GM12878 (cell line): ENCODE data around the gene BCAT1. TPM values are rescaled to one million over a fixed set of nuclear protein-coding genes. Genes with fewer than 3 reads are reported as not detected.

Experiments
- ATAC-seq: fragments of 200-7000 bp; cut with Tn5 transposase; 3 replicates; pipeline ENCODE4 v1.9.1; 2020; ENCODE audit warnings: mild to moderate bottlenecking, moderate library complexity
- BruUV-seq: library from RNA; stranded (reverse); fragments of 400-500 nt; replicated peaks from 2 replicates; lab custom pipeline; 2021; lab: Mats Ljungman, UMichigan
- CTCF ChIA-PET: fragments of 300-600 bp; sonication (Branson Sonifier 250); formaldehyde crosslinking; extraction: SDS; loops from one replicate; lab custom pipeline; 2021; ENCODE audit warnings: inconsistent platforms; lab: Yijun Ruan, JAX
- POLR2A ChIA-PET: fragments of 350-600 bp; formaldehyde crosslinking; extraction: SDS; loops from one replicate; lab custom pipeline; 2021; ENCODE audit warnings: inconsistent platforms; lab: Charles Lee
- RAD21 ChIA-PET: fragments of 300-600 bp; sonication (Branson Sonifier 250); formaldehyde crosslinking; loops from one replicate; lab custom pipeline; 2023; ENCODE audit warnings: antibody characterized with exemption; ENCODE audit not compliant: unreplicated experiment; lab: Charles Lee
- SMC1A ChIA-PET: fragments of 300-600 bp; sonication (Branson Sonifier 250); formaldehyde crosslinking; loops from one replicate; lab custom pipeline; 2023; ENCODE audit not compliant: unreplicated experiment, uncharacterized antibody; lab: Charles Lee
- DNase-seq: peaks from one replicate; pipeline ENCODE4 v3.0.0-alpha.2; 2011; ENCODE audit warnings: low read depth, low spot score
- FAIRE-seq: peaks from 3 replicates; lab custom pipeline; 2011; peaks lifted over from hg19 to GRCh38; lab: Jason Lieb, UNC
- H2AFZ ChIP-seq: 2 replicates; pipeline ENCODE4 v1.6.0; 2011; ENCODE audit warnings: low read depth, low read length, control low read depth; ENCODE audit not compliant: control insufficient read depth
- H3K27ac ChIP-seq: 2 replicates; pipeline ENCODE4 v1.5.1; 2011; ENCODE audit warnings: control low read depth; ENCODE audit not compliant: control insufficient read depth, insufficient read depth
- H3K27me3 ChIP-seq, 2 experiments: replicated peaks in 1 of 2; 2 replicates each; pipeline versions ENCODE4 v1.6.0 to v1.6.1; 2011; ENCODE audit warnings: low read length in 1 of 2; ENCODE audit not compliant: control insufficient read depth in 2 of 2, insufficient read depth in 2 of 2
- H3K36me3 ChIP-seq, 2 experiments: 2 replicates each; pipeline ENCODE4 v1.5.1; 2011; ENCODE audit warnings: low read length in 1 of 2; ENCODE audit not compliant: control insufficient read depth in 2 of 2, insufficient read depth in 2 of 2
- H3K4me1 ChIP-seq: 2 replicates; pipeline ENCODE4 v1.6.1; 2011; ENCODE audit warnings: mild to moderate bottlenecking, low read length, moderate library complexity, mixed read lengths; ENCODE audit not compliant: control insufficient read depth, insufficient read depth
- H3K4me2 ChIP-seq: 2 replicates; pipeline ENCODE4 v1.6.0; 2011; ENCODE audit warnings: control low read depth; ENCODE audit not compliant: control insufficient read depth, insufficient read depth
- H3K4me3 ChIP-seq: fragments of 200-600 bp; sonication (generic); 2 replicates; pipeline ENCODE4 v1.5.1; 2016
- H3K79me2 ChIP-seq: 2 replicates; pipeline ENCODE4 v1.6.0; 2011; ENCODE audit warnings: low read length; ENCODE audit not compliant: control insufficient read depth, insufficient read depth
- H3K9ac ChIP-seq: 2 replicates; pipeline ENCODE4 v1.8.0; 2011; ENCODE audit warnings: low read length, control low read depth, mixed read lengths; ENCODE audit not compliant: control insufficient read depth, insufficient read depth
- H3K9me3 ChIP-seq: replicated peaks from 3 replicates; pipeline ENCODE4 v1.5.1; 2011; ENCODE audit warnings: mild to moderate bottlenecking, low read length; ENCODE audit not compliant: control insufficient read depth, insufficient read depth
- H4K20me1 ChIP-seq: 2 replicates; pipeline ENCODE4 v1.6.0; 2011; ENCODE audit not compliant: control insufficient read depth, insufficient read depth
- ATF2 ChIP-seq: IDR thresholded peaks from 2 replicates; pipeline ENCODE4 v1.6.1; 2012; ENCODE audit warnings: low read length, inconsistent platforms
- CBFB ChIP-seq: IDR thresholded peaks from 2 replicates; pipeline ENCODE4 v1.6.1; 2016; ENCODE audit warnings: antibody characterized with exemption, low read depth
- CHD4 ChIP-seq: fragments of 200-600 bp; sonication (generic); IDR thresholded peaks from 2 replicates; pipeline ENCODE4 v1.6.1; 2016; ENCODE audit warnings: mild to moderate bottlenecking
- GATAD2B ChIP-seq: fragments of 450-650 bp; conservative IDR thresholded peaks from 2 replicates; pipeline ENCODE4 v1.6.1; 2017; ENCODE audit warnings: low read depth, mild to moderate bottlenecking, moderate library complexity
- IRF3 ChIP-seq: fragments of 450-650 bp; IDR thresholded peaks from 2 replicates; pipeline ENCODE4 v1.6.1; 2014; ENCODE audit warnings: mild to moderate bottlenecking
- LARP7 ChIP-seq: fragments of 450-650 bp; IDR thresholded peaks from 2 replicates; pipeline ENCODE4 v1.6.1; 2017; ENCODE audit warnings: mild to moderate bottlenecking
- NR2C2 ChIP-seq: IDR thresholded peaks from 2 replicates; pipeline ENCODE4 v1.6.1; 2011; ENCODE audit warnings: borderline replicate concordance, low read depth; ENCODE audit not compliant: control insufficient read depth, insufficient read length
- PRDM15 ChIP-seq: fragments of 450-650 bp; formaldehyde crosslinking; IDR thresholded peaks from 2 replicates; pipeline ENCODE4 v1.4.0; 2020; ENCODE audit warnings: mild to moderate bottlenecking, moderate library complexity
- REST ChIP-seq: IDR thresholded peaks from 2 replicates; pipeline ENCODE4 v1.6.1; 2012; ENCODE audit warnings: mild to moderate bottlenecking, low read depth, low read length
- SIN3A ChIP-seq: IDR thresholded peaks from 2 replicates; pipeline ENCODE4 v1.6.1; 2012; ENCODE audit warnings: low read depth, low read length, improper control_type of control experiment
- STAT1 ChIP-seq: fragments of 450-650 bp; conservative IDR thresholded peaks from 2 replicates; pipeline ENCODE4 v1.6.1; 2014; ENCODE audit warnings: antibody characterized with exemption, mild to moderate bottlenecking
- TCF7 ChIP-seq: IDR thresholded peaks from 2 replicates; pipeline ENCODE4 v1.6.1; 2014; ENCODE audit warnings: antibody characterized with exemption, borderline replicate concordance
- WGBS: methylation state at CpG from one replicate; pipeline ENCODE4 v1.1.6; 2016; ENCODE audit warnings: low lambda C conversion rate; ENCODE audit not compliant: insufficient replicate concordance, insufficient coverage; ENCODE audit errors: missing lambda C conversion rate; 5-methylcytosine and 5-hydroxymethylcytosine counted together
- in situ Hi-C: fragments of 300-500 bp; cut with MboI; formaldehyde crosslinking; loops from 9 replicates; pipeline ENCODE4 v1.14.3; 2018; ENCODE audit warnings: mixed read lengths
- intact Hi-C: fragments of 100-400 bp; cut with micrococcal nuclease; formaldehyde crosslinking; loops from one replicate; pipeline ENCODE4 v1.14.2; 2022; ENCODE audit not compliant: unreplicated experiment
- polyA plus RNA-seq, 11 experiments: library from polyadenylated mRNA; depleted of rRNA in 4 of 11; unstranded in 6 of 11; stranded (reverse) in 5 of 11; fragments of >200 nt; fragmentation: Nextera tagmentation in 4 of 11; fragmentation: Illumina TruSeq in 1 of 11; extraction: Ambion mirVana in 4 of 11; extraction: Trizol in 1 of 11; gene quantifications; 1 replicate in 1 of 11; 2 replicates in 10 of 11; pipeline versions ENCODE4 v1.2.1 to v1.2.3, GENCODE V29; 2011 to 2016; ENCODE audit warnings: inconsistent platforms in 2 of 11, missing spikeins in 2 of 11, low read depth in 1 of 11
- total RNA-seq, 4 experiments: library from RNA; depleted of rRNA in 3 of 4; stranded (reverse); fragments of >200 nt in 3 of 4; fragmentation: Illumina TruSeq in 1 of 4; extraction: Trizol in 1 of 4; gene quantifications; 2 replicates each; pipeline versions ENCODE4 v1.2.1 to v1.2.3, GENCODE V29; 2013 to 2021

BCAT1 gene
- total and polyA plus RNA-seq, 10 of the 15 experiments (the other 5 are each of a cell fraction or from before 2014, with no cell fraction given) = 26.2 to 187 (median 81.9) TPM

GRCh38 chr12:24974216-24974615, 25.3 kb upstream of the BCAT1 start:
- Histone ChIP-seq H3K27me3 (no peaks in the 10 kb centered on the region), H3K79me2 (no peaks in the 10 kb centered on the region), H3K36me3 (no peaks in the 10 kb centered on the region), H3K9ac (no peak overlapping the region), H3K4me1 (peaks cover 11% of the 10 kb centered on the region), H3K4me2 (no peak overlapping the region), H4K20me1 (no peaks in the 10 kb centered on the region), H2AFZ (no peak overlapping the region), H3K27ac (no peak overlapping the region), H3K4me3 (no peak overlapping the region), H3K9me3 (no peaks in the 10 kb centered on the region; the same call in 1 of the 3 replicates)
- RAD21 ChIA-PET = interaction anchor here (0.6 kb wide), 1 partner anchor 18 kb away, joined by 4 read pairs; no protein-coding TSS in a partner anchor
- FAIRE-seq = no peak
- no peak for ATAC-seq
- SMC1A ChIA-PET = interaction anchor here (2.7 kb wide), 1 partner anchor 12 kb away, joined by 13 read pairs; no protein-coding TSS in a partner anchor
- in situ Hi-C loops (no loop called here), intact Hi-C loops (no loop called here)
- BruUV-seq = no TSS peak
- POLR2A ChIA-PET = no interaction called here
- CTCF ChIA-PET = interaction anchor here (0.9 to 1.0 kb wide), 2 partner anchors 14 to 17 kb away, joined by 3 read pairs; no protein-coding TSS in a partner anchor
- DNase-seq = no peak
- 73% methylated on average over 3 of the region's 3 CpGs for WGBS
- TF ChIP-seq REST (no peak), LARP7 (no peak), NR2C2 (no peak), ATF2 (no peak), STAT1 (no peak), SIN3A (no peak), GATAD2B (no peak), TCF7 (no peak), IRF3 (no peak), CBFB (no peak), PRDM15 (CRISPR knock-in tag) (no peak), CHD4 (no peak)
